HG03095 (cell line): ENCODE measurements around the gene ACAP2.
"Not testable (repeated sequence)": the region's sequence is repeated elsewhere in the genome, so short reads cannot be mapped to it uniquely, and the experiment has no call there.

ENCODE experiments used
- ATAC-seq: cut with Tn5 transposase; IDR thresholded peaks from one replicate; pipeline ENCODE4 v1.9.1; 2021; ENCODE audit warnings: moderate library complexity; ENCODE audit not compliant: unreplicated experiment

Gene ACAP2

GRCh38 chr3:195297446-195297845 lies 145.4 kb downstream of the ACAP2 start:
- peak; percentile 62 for ATAC-seq

GRCh38 chr3:195296662-195297061 lies 146.2 kb downstream of the ACAP2 start:
- no peak for ATAC-seq

GRCh38 chr3:195291121-195291520 lies 151.7 kb downstream of the ACAP2 start:
- no peak for ATAC-seq

- ATAC-seq: not testable (repeated sequence)
Measured at GRCh38 chr3:195290643-195291042, 152.2 kb downstream of the ACAP2 start.

GRCh38 chr3:195286115-195286872 lies 156.5 kb downstream of the ACAP2 start:
- ATAC-seq: no peak

GRCh38 chr3:195285372-195285771 lies 157.4 kb downstream of the ACAP2 start:
- ATAC-seq: no peak

GRCh38 chr3:195284842-195285241 lies 158.0 kb downstream of the ACAP2 start:
- no peak for ATAC-seq

GRCh38 chr3:195282961-195283360 lies 159.9 kb downstream of the ACAP2 start:
- ATAC-seq: no peak

GRCh38 chr3:195274259-195274966 lies 168.4 kb downstream of the ACAP2 start:
- no peak for ATAC-seq

GRCh38 chr3:195271410-195272243 lies 171.2 kb downstream of the ACAP2 start:
- peak; percentile 62 for ATAC-seq

GRCh38 chr3:195270817-195271409 lies 171.9 kb downstream of the ACAP2 start, which contains the start of gene XXYLT1:
XXYLT1 (minus strand) TSS chr3:195271159; CDS start chr3:195271058, 101 bp downstream.
- ATAC-seq: peak; percentile 78

- ATAC-seq: peak; percentile 18
Measured at GRCh38 chr3:195270079-195270816, 172.6 kb downstream of the ACAP2 start.

GRCh38 chr3:195269375-195270078 lies 173.3 kb downstream of the ACAP2 start:
- no peak for ATAC-seq

- no peak for ATAC-seq
Measured at GRCh38 chr3:195268576-195269309, 174.1 kb downstream of the ACAP2 start.

- ATAC-seq: no peak
Measured at GRCh38 chr3:195267096-195267495, 175.7 kb downstream of the ACAP2 start.

- ATAC-seq: no peak
Measured at GRCh38 chr3:195266428-195266827, 176.4 kb downstream of the ACAP2 start.

GRCh38 chr3:195265363-195265976 lies 177.3 kb downstream of the ACAP2 start:
- no peak for ATAC-seq

- ATAC-seq: no peak
Measured at GRCh38 chr3:195263925-195264600, 178.8 kb downstream of the ACAP2 start.
